Stromal cell of bone marrow (primary cell): Measurements from ENCODE around the gene VLDLR.
"Not testable (repeated sequence)": the region's sequence is repeated elsewhere in the genome, so short reads cannot be mapped to it uniquely, and the experiment has no call there.

ENCODE experiments used
- DNase-seq: peaks from one replicate; pipeline ENCODE4 v3.0.0-alpha.2; 2012; ENCODE audit warnings: low read depth

VLDLR gene

DNA sequence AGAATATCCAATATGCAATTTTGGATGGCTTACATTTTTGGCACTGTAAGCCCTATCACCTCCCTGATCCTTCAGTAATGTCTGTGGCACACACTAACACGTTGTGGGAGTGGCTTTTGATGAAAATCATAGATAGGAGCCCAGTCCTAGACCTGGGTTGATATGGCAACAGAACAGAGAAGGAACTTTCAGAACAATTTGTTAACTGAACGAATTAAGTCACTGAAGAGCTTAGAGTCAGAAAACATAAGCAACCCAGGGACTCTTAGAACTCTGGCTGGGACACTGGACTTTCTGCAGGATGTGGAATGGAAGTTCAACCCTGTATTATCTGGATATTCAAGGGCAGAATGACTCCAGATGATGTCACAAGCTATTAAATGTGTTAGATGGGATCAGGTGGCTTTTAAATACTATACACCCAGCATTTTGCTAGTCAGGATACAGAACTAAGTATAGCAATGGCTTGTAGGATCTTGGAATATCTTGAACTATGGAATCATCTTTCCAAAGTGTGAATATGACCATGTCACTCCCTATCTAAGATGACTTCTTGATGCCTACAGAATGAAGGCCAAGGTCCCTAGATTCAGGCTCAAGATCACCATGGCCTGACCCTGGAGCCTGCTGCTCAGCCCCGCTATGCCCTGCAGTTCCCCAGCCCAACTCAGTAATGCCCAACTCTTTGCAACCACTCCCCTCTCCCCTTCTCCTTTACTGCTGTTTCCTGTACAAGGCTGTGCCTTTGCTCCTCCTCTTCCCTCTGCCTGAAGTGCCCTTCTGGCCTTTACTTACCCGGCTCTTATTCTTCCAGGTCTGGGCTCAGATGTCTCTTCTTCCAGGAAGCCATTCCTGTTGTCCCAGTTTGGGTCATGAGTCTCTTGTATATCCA, 42.8 kb downstream of the VLDLR start:
- DNase-seq: no peak

DNA sequence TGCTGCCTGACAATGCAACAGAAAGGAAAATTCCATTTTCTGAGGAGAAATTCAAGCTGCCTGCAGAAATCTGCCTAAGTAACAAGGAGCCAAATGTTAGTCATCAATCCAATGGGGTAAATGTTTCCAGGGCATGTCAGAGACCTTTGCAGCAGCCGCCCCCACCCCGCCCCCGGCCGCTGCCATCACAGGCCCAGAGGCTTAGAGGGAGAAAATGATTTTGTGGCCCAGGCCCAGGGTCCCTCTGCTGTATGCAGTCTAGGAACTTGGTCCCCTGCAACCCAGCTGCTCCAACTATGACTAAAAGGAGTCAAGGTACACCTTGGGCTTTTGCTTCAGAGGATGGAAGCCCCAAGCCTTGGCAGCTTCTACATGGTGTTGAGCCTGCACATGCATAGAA, 45.0 kb downstream of the VLDLR start:
- no peak for DNase-seq

DNA sequence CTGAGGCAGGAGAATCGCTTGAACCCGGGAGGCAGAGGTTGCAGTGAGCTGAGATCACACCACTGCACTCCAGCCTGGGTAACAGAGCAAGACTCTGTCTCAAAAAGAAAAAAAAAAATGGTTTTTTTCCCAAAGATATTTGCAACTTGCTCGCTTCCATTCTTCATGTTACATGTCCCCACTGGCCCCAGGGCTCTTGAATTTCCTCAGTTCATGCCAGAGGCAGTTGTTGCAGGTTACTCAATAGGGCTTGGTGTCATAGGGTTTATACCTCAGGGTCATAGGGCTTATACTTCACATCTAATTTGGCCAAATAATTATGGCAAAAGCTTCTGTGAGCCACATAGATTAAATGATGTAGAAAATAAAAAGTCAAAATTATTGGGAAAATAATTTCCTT, 51.6 kb downstream of the VLDLR start:
- DNase-seq: no peak

DNA sequence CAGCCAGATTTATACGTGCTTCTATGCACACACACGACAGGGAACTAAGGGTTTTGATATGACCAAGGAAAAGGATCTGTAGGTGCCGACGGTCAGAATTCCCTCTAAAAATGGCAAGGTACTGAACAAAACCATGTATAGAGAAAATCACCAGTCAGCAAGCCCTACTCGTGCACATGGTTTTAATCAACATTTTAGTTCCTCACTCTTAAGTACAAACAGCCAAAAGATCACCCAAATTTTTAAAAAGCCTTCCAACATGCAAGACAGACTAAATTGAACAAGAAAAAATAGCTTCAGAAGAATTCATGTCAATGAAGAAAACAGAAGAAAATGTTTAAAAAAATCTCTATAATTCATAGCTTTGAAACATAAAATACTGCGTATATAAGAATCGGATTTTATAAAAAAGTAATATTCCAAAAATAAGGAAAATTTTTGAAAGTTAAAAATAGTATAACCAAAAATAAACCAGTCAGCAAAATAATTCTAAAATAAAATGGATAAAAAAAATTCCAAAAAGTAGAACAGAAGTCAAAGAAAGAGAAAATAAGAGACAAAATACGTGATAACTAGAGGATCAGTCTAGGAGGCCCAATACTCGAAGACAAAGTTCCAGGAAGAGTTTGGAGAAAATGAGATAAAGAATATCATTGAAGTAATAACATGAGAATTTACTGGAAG, 52.7 kb downstream of the VLDLR start:
- DNase-seq: no peak

DNA sequence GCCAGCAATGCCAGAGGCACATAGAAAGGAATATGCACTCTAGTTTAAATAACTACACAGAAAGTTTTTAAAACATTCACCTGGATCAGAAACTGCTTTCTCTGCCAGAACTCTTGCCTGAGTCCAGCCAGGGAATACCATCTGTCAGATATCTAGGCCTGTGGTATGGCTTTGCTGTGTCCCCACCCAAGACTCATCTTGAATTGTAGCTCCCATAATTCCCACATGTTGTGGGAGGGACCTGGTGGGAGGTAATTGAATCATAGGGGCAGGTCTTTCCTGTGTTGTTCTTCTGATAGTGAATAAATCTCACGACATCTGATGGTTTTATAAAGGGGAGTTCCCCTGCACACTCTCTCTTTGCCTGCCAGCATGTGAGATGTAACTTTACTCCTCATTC, 54.2 kb downstream of the VLDLR start:
- DNase-seq: no peak

DNA sequence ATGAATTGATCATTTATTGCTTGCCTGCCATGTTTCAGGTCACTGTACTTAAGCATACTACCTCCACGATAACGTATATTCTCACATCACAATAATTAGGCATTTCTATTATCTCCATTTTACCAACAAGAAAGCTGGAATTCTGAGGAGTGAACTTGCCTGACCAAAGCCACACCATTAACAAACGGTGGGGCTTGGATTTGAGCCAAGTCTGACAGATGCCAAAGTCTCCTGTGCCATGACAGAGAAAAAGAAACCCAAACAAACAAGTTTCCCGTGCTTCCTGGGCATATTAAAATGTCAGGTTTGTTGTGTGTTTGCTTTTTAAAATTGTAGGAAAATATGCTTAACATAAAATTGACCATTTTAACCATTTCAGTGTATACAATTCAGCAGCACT, 54.9 kb downstream of the VLDLR start:
- DNase-seq: no peak

DNA sequence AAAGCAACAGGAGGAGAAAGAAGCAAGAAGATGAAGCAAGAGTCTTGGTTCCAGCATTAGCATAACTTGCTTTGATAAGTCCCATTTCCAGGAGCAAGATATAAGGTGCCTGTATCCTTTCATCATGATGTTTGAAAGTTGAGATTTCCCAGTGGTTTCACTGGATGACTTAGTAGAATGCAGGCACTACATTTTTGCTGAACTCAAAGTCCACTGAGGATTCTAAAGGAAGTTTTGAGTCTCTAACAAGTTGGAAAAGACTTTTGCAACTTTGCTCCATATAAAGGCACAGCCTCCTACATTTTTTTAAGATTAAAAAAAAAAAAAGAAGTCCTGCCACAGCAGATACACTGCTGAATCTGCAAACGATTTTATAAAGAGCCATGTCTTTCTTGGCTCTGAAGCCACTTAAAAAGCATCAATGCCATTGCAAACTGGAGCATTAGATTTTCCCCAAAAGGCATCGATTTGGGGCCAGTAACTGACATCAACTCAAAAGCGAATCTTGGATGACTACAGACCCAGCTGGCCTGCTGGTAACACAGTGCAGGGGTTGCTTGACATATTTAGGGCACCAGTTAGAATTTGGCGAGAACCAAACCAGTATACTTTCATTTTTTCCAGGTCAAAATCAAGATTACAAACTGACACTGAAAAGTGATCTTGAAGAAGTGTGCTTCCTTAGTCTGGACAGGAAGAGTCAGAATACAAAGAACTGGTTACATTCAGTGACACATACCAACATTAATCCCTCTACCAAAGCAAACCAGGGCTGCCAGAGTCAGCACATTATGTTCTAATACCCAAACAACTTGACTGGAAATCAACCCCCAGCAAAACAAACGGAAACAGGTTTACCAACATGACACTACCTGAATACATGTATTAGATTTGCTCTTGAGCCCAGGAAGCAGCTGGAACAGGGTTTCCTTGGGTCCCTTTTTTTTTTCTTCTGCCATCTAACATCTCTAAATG, 56.6 kb downstream of the VLDLR start:
- no peak for DNase-seq

DNA sequence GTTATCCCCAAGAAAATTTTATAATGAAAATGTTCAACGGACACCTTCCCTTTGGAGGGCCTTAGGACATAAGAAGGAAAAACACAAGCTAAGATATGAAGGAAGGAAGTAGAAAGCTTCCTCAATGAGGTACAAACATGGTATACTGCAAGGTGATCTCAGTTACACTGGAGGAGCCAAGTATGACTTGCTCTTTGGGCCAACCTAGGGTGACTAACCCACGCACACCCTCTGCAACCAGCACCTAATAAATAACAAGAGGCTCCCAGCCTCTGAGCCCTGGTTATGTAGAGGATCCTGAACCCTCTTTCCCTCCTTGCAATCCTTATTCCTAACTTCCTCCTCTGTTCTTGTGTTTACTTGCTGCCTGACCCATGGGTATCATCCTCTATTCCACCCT, 57.4 kb downstream of the VLDLR start:
- DNase-seq: no peak

DNA sequence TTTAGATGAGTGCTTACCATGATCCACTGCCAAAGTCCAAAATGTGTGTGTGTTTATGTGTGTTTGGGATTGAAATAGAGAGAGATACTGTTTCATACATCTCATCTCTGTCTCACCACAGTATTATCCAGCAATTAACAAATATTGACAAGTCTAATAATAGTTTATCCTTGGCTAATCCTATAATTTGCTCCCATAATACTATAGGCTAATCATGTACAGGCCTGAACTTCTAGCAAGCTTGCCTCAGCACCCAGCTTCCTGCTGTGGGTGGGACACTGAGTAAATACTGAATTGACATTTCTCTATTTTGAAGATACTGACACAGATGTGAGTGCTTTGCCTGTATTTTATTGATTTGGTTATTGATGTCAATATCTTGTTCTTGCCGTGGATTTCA, 60.4 kb downstream of the VLDLR start:
- no peak for DNase-seq

DNA sequence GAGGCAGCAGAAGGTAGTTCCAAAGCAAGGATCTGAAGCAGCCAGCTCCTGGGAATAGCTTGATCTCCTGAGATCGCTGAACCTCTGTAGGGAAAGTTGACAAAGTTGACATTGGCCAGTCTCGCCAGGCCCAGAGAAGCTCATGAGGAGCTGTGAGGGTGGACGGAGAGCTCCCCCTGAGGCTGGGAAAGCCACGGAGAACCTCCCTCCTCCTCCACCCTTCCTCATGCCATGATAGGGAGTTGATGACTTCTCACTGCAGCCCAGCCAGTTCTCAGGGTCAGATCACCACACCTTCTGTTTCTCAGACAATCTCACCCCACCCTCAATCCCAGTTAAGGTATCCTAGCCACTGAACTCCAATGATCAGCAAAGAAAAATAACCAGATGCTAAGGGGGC, 65.3 kb downstream of the VLDLR start:
- DNase-seq: no peak

DNA sequence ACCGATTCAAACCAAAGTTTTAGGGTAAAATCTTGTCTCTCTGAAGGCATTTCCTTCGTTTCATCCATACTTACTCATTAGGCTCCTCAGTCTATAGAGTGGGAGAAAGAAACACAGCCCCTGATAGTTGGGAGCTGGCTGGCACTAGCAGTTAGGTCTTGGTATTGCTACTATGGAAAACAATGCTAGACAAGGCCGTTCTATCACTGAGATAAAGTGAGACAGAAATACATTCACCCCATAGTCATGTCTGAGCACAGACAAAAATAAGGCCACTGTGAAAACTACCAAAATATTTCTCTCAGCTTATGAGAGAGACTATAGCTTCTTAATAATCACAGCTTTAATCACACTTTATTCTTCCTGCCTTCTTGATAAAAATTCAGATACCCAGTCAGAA, 67.0 kb downstream of the VLDLR start:
- DNase-seq: no peak

DNA sequence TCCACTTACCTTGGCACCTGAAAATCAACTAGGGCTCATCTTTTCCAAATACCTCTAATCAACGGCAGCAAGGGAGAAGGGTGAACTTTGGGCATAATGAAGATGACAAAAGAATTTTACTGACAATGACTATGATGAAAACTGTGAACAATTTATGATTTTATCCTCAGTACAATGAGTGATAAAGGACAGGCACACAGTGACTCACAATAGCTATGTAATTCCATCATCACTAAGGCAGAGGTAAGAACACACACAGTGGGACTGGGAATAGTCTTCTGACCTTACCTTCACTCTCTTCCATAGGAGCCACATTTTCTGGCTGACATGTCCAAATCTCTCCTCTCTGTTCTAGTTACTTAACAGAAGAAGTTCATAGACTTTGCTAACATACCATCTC, 69.6 kb downstream of the VLDLR start:
- DNase-seq: no peak

DNA sequence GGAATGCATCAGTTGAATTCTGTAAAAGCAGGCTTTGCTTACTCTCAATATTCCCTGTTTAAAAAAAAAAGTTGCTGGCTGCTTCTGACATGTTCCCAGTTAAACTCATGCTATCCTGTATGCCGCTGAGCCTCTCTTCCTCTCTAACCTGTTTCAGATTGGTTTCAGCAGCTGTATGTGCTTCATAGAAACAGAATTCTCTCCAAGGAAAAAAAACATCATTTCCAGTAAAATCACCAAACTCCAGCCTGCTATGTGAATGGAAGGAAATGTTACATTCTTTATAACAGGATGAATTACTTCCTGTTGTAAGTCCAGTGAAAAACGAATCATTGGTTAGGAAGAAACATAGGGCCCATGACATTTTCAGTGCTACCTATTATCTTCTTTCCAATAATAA, 70.0 kb downstream of the VLDLR start:
- peak; percentile 3 for DNase-seq

DNA sequence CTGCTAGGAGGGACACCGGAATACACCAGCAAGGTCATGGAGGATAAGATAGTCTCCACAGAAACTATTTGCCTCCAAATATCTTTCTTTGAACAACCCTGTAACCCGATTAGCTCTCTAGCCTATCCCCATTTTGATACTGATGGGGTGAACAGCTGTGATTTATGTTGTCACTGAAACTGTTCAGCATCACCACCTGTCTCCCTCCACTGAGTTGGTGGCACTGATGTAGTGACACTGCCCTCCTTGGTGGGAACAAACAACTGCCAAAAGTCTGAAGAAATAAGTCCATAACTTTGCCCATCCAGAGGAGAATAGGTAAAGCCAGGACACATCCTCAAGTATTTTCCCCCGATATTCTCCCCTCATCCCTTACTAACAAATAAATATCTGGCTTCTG, 71.5 kb downstream of the VLDLR start:
- DNase-seq: no peak

DNA sequence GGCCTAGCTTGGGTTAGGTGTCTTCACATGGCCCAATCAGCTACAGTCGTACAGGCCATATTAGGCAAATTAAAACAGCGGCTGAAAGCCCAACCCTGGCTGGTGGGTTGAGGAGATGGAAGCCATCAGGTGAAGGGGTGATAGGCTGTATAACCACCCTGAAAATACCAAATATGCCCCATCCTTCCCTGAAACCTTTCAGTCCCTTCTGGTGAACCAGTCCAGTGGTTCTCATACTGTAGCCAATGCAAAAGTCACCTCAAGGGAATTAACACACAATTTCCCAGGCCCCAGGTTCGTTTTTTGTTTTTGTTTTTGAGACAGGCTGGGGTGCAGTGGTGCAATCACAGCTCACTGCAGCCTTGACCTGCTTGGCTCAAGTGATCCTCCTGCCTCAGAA, 75.9 kb downstream of the VLDLR start:
- no peak for DNase-seq

DNA sequence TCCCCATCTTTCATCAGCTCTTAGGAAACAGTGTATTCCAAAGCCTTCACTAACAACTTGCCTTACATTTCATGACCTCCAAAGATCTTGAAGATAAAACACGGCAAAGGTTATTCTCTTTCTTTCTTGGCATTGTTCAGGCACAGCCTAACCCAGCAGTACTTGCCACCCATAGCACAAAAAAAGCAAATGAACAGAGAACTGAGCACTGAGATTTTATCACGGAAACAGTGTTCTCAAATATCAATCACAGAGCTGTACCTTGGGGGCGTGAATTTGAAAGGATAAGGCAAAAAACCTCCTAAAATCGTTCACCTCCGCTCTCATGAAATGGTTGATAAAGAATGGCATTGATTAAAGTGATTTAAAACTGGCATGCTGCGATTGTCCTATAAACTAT, 78.8 kb downstream of the VLDLR start:
- no peak for DNase-seq

DNA sequence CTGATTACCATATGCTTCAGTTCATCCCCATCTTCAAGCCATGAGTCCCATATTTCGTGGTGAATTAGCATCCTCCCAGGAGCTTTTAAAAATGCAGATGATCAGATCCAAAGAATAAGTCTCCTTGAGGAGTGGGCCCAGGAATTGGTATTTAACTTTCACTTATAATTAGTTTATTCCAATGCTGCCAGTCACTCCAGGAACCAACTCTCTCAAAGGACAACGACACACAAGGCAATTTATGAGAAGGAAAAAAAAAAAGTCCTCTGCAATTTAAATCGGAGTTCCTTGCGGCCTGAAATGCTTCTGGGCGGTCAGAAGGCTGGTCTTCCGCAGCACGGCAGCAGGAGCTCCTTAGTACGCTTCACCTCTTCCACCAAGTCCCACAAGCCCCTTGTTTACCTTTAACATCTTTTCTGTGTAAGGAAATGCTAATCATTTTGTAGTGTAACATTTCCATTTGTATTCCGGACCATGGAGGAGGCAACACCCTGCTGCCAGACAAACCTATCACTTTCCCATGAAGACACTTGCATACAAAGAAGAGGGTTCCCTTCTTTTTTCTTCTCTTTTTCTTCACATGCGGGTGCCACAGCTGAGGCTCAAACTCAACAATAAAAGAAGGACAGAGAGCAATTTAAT, 79.4 kb downstream of the VLDLR start:
- DNase-seq: no peak

DNA sequence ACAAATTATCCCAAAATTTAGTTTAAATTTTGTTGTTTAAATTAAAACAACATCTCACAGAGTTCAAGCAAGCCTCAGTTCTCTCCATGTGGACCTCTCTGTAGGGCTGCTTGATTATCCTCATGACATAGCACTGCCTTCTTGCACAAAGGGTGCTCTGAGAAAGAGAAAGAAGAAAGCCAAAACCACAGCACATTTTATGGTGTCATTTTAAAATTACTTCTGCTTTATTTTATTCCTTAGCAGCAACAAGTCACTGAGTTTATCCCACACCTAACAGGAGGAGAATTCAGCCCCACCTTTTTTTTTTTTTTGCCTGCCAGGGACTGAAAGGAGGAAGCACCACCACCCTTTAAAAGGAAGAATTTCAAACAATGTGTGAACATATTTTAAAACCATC, 82.9 kb downstream of the VLDLR start:
- no peak for DNase-seq

DNA sequence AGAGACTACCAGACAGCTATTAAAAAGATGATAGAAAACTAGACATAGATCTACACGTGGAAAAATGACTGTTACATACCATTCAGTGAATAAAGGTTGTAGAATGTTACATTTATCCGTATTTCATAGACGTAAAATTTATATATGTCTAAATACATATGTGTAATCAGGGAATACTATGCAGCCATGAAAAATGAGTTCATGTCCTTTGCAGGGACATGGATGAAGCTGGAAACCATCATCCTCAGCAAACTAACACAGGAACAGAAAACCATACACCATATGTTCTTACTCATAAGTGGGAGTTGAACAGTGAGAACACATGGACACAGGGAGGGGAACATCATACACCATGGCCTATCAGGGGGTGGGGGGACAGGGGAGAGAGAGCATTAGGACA, 85.7 kb downstream of the VLDLR start:
- not testable (repeated sequence) for DNase-seq
